Measurements from ENCODE around the gene EDEM1.

- TF ChIP-seq CTCF (IDR thresholded peaks at IDR 0.05; ENCODE audit: insufficient read depth, low read length, poor library complexity, severe bottlenecking) (no peak), EZH2phosphoT487 (conservative IDR thresholded peaks at IDR 0.05; ENCODE audit: low read length) (no peak)
Observed at GRCh38 chr3:5140230-5140621, 47.3 kb upstream of the EDEM1 start.
